Measurements from ENCODE around the gene CTRL. TPM values are rescaled to one million over a fixed set of nuclear protein-coding genes. Genes with fewer than 3 reads are reported as not detected.

Gene CTRL
- total RNA-seq (2022), result 2.6 and 3.4 TPM in 2 replicates
- Bru-seq, nascent RNA, result percentile 53 among the genes with signal in this experiment
- BruChase-seq, experiment 1, labeled RNA remaining after a 6-hour chase, result percentile 57 among the genes with signal in this experiment
- BruChase-seq, experiment 2, labeled RNA remaining after a 2-hour chase, result percentile 62 among the genes with signal in this experiment
- long read RNA-seq, partial matches to known transcripts, result 1 of 1 reads
- long read RNA-seq, other reads (novel, unspliced or antisense), result 0 of 1 reads

DNA sequence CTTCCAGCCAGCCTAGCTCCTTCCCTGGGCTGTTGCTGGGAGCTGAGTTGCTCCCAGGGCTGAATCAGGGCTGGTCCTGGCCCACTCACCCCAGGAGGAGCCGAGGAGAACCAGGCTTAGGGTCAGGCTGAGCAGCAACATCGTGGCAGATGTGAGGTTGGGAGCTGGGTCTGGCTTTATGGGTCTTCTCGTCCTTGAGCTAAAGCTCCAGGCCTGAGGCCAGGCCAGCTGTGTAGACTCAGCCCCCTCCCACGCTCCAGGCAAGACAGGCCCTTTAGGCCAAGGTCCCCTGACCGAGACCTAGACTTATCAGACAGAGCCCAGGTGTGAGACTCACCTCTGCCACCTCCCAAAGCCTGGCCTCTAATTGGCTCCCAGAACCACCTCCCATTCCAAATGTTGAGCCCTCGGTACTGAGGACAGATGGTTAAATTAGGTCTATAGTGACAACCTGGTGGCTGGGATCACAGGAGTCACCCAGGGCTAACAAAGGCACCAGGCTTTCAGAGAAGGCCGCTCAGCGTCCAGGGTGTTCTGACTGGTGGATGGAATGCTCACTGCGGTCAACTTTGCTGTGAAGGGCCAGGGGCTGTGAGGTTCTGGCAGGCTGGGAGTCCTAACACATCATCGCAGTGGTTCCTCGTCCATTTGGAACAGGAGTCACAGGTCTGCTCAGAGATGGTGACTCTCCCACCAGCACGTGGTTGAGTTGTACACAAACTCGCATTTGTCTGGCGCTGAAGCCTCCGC is at the start of gene CTRL:
Gene CTRL (minus strand): TSS at position 151 of the 750 bp plus-strand sequence. CDS start 10 bp downstream, at position 141.
- no peak for DNase-seq
- Mint-ChIP-seq H3K36me3 (ENCODE audit: insufficient read depth, unreplicated experiment) (peaks cover 73% of the 10 kb centered on the region), H3K27ac (ENCODE audit: unreplicated experiment) (no peak within 1 kb of the TSS), H3K9me3 (ENCODE audit: low read depth, unreplicated experiment) (no peaks in the 10 kb centered on the region), H3K4me3 (ENCODE audit: low read depth, unreplicated experiment) (no peak within 1 kb of the TSS), H3K4me1 (ENCODE audit: low read depth, unreplicated experiment) (peaks cover 17% of the 10 kb centered on the region), H3K27me3 (ENCODE audit: unreplicated experiment) (no peaks in the 10 kb centered on the region)
- TF ChIP-seq, protein P1, sequence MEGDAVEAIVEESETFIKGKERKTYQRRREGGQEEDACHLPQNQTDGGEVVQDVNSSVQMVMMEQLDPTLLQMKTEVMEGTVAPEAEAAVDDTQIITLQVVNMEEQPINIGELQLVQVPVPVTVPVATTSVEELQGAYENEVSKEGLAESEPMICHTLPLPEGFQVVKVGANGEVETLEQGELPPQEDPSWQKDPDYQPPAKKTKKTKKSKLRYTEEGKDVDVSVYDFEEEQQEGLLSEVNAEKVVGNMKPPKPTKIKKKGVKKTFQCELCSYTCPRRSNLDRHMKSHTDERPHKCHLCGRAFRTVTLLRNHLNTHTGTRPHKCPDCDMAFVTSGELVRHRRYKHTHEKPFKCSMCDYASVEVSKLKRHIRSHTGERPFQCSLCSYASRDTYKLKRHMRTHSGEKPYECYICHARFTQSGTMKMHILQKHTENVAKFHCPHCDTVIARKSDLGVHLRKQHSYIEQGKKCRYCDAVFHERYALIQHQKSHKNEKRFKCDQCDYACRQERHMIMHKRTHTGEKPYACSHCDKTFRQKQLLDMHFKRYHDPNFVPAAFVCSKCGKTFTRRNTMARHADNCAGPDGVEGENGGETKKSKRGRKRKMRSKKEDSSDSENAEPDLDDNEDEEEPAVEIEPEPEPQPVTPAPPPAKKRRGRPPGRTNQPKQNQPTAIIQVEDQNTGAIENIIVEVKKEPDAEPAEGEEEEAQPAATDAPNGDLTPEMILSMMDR (IDR thresholded peaks at IDR 0.05; ENCODE audit: unreplicated experiment), result no peak
- CTCF ChIA-PET, result no interaction called here
- intact Hi-C loops (cut with micrococcal nuclease; ENCODE audit: unreplicated experiment), result no loop called here
- BruUV-seq (replicated peaks), result no TSS peak

DNA sequence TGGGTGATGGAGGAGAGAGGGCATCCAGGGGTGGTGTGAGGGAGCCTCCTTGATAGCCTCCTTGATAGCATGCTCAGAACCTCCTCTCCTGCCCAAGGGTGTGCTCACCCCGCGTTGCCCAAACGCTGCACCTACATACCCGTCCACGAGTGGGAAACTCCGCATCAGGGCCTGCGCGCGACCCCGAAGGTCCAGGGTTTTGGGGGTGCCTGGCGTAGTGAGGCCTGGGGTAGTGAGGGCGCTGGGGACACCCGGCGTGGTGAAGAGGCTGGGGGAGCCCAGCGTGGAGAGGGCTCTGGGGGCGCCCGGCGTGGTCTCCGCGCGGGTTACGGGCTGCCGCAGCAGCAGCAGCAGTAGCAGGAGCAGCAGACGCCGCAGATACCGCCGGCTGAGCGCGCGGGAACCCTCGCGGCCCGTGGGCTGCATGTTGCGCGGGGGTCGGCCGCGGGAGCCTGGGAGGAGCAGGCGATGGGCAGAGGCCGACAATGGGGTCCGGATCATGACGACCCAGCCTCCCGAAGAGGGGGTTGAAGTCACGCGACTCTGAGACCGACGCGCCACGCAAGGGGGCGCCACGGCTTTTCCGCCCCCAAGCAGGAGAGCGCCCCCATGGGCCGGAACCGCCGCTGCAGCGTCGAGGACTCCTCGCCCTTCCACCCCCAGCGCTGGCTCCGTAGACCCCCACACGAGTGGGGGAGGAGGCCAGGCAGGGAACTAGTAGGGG is 48.5 kb upstream of the CTRL start, which contains the start of gene DPEP3:
Gene DPEP3 (minus strand): TSS at position 545 of the 724 bp plus-strand sequence. CDS start 119 bp downstream, at position 426.
- intact Hi-C loops (cut with micrococcal nuclease; ENCODE audit: unreplicated experiment), result no loop called here
- CTCF ChIA-PET, result no interaction called here
- H3K27ac Mint-ChIP-seq (ENCODE audit: unreplicated experiment), result no peak within 1 kb of the TSS
- peaks cover 6% of the 10 kb centered on the region for H3K4me1 Mint-ChIP-seq (ENCODE audit: low read depth, unreplicated experiment)
- no TSS peak for BruUV-seq (replicated peaks)
- H3K27me3 Mint-ChIP-seq (ENCODE audit: unreplicated experiment), result peaks cover 39% of the 10 kb centered on the region
- H3K36me3 Mint-ChIP-seq (ENCODE audit: insufficient read depth, unreplicated experiment), result no peaks in the 10 kb centered on the region
- no peak for DNase-seq
- TF ChIP-seq, protein P1 (IDR thresholded peaks at IDR 0.05; ENCODE audit: unreplicated experiment), result no peak
- no peaks in the 10 kb centered on the region for H3K9me3 Mint-ChIP-seq (ENCODE audit: low read depth, unreplicated experiment)
- H3K4me3 Mint-ChIP-seq (ENCODE audit: low read depth, unreplicated experiment), result no peak within 1 kb of the TSS

DNA sequence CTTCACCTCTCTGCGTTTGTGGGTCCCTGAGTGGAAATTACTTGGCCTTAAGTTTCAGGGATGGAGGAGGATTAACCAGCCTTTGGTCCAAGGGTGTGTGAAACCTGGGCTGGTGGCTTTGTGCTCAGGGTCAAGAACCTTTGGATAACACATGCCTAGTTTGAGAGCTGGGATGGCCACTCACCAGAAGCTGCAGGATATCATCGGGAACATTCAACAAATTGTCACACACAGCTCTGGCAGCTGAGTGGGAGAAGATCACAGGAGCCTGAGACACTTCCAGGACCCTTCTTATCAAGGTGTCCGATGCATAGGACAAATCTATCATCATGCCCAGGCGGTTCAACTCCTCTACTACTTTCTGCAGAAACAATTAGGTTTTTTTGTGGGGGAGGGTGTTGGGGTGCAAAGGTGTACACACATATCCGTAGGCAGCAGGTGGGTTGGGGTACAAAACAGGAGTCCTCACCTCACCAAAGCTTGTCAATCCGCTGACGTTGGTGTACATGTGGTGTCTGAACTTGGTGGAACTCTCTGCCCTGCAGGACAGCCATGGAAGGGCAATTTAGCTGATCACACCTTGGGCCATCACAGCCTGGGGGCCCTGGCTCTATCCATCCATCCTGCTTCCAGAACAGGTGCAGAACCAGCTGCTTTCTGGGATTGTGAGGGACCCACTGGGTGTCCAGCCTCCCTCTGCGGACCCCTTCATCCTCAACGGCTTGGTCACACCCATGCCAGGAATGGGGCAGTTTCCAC is 46.0 kb upstream of the CTRL start:
- intact Hi-C loops (cut with micrococcal nuclease; ENCODE audit: unreplicated experiment), result no loop called here
- Mint-ChIP-seq H3K4me1 (ENCODE audit: low read depth, unreplicated experiment) (no peaks in the 10 kb centered on the region), H3K36me3 (ENCODE audit: insufficient read depth, unreplicated experiment) (no peaks in the 10 kb centered on the region), H3K4me3 (ENCODE audit: low read depth, unreplicated experiment) (no peak overlapping the region), H3K27me3 (ENCODE audit: unreplicated experiment) (peaks cover 34% of the 10 kb centered on the region), H3K27ac (ENCODE audit: unreplicated experiment) (no peak overlapping the region), H3K9me3 (ENCODE audit: low read depth, unreplicated experiment) (no peaks in the 10 kb centered on the region)
- TF ChIP-seq, protein P1 (IDR thresholded peaks at IDR 0.05; ENCODE audit: unreplicated experiment), result no peak
- DNase-seq, result no peak
- CTCF ChIA-PET, result no interaction called here
- no TSS peak for BruUV-seq (replicated peaks)

DNA sequence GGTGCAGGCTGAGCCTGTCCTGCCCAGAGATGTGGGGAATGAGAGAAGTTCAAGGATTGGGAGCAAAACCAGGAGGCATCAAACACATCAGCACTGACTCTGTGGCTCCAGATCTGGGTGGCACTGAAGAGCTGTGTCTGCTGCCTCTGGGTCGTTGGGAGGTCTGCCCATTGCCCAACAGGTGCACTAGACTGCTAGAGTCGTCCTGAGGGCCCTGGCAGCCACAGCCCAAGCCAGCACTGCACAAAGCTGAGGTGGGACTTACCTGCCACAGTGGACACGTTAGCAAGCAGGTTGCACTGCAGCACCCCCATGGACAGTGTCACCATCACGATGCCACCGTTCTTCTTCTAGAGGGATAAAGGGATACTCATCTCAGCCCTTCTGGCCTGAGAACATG is 45.3 kb upstream of the CTRL start:
- Mint-ChIP-seq H3K27ac (ENCODE audit: unreplicated experiment) (no peak overlapping the region), H3K4me1 (ENCODE audit: low read depth, unreplicated experiment) (no peaks in the 10 kb centered on the region), H3K9me3 (ENCODE audit: low read depth, unreplicated experiment) (no peaks in the 10 kb centered on the region), H3K4me3 (ENCODE audit: low read depth, unreplicated experiment) (no peak overlapping the region), H3K36me3 (ENCODE audit: insufficient read depth, unreplicated experiment) (no peaks in the 10 kb centered on the region), H3K27me3 (ENCODE audit: unreplicated experiment) (peaks cover 31% of the 10 kb centered on the region)
- no peak for DNase-seq
- CTCF ChIA-PET, result no interaction called here
- no TSS peak for BruUV-seq (replicated peaks)
- intact Hi-C loops (cut with micrococcal nuclease; ENCODE audit: unreplicated experiment), result no loop called here
- TF ChIP-seq, protein P1 (IDR thresholded peaks at IDR 0.05; ENCODE audit: unreplicated experiment), result no peak

All from Calu3 (cell line).